HepG2 (cell line): Measurements from ENCODE around the gene TLL2. TPM values are rescaled to one million over a fixed set of nuclear protein-coding genes. Genes with fewer than 3 reads are reported as not detected.

Source experiments
- ATAC-seq: fragments of 200-7000 bp; cut with Tn5 transposase; 3 replicates; pipeline ENCODE4 v1.9.1; 2020; ENCODE audit warnings: mild to moderate bottlenecking, moderate library complexity
- BruUV-seq: library from RNA; stranded (reverse); fragments of 400-500 nt; replicated peaks from 2 replicates; lab custom pipeline; 2021; lab: Mats Ljungman, UMichigan
- CTCF ChIA-PET: fragments of 300-600 bp; formaldehyde crosslinking; extraction: SDS; loops from one replicate; lab custom pipeline; 2021; ENCODE audit warnings: low total read pairs, inconsistent platforms, low intra/inter-chr PET ratio; lab: Yijun Ruan, JAX
- POLR2A ChIA-PET: fragments of 350-600 bp; sonication (Branson Sonifier 250); formaldehyde crosslinking; loops from one replicate; lab custom pipeline; 2020; ENCODE audit warnings: antibody characterized with exemption, inconsistent platforms; lab: Yijun Ruan, JAX
- DNase-seq: peaks from one replicate; pipeline ENCODE4 v3.0.0-alpha.2; 2015; ENCODE audit warnings: low spot score
- FAIRE-seq: peaks from 3 replicates; lab custom pipeline; 2011; peaks lifted over from hg19 to GRCh38; lab: Jason Lieb, UNC
- H2AFZ ChIP-seq: one replicate; pipeline ENCODE4 v1.6.1; 2011; ENCODE audit warnings: low read length, inconsistent platforms
- H3K27ac ChIP-seq: fragments of 300-600 bp; 3 replicates; pipeline ENCODE4 v1.8.0; 2011; ENCODE audit warnings: mixed run types, mild to moderate bottlenecking, mixed read lengths, low read length, inconsistent platforms; ENCODE audit not compliant: insufficient read depth; ENCODE audit errors: extremely low read length
- H3K27me3 ChIP-seq, 2 experiments: fragments of 200-600 bp in 1 of 2; 2 replicates in 1 of 2; 3 replicates in 1 of 2; pipeline versions ENCODE4 v1.6.0 to v1.8.0; 2011; ENCODE audit warnings: low read length in 2 of 2, mild to moderate bottlenecking in 2 of 2, moderate library complexity in 2 of 2, inconsistent platforms in 1 of 2; ENCODE audit not compliant: insufficient read depth in 2 of 2, control insufficient read depth in 1 of 2
- H3K36me3 ChIP-seq, 2 experiments: fragments of 200-600 bp in 1 of 2; replicated peaks in 1 of 2; 2 replicates in 1 of 2; 3 replicates in 1 of 2; pipeline versions ENCODE4 v1.5.1 to v1.8.0; 2011; ENCODE audit warnings: low read length in 2 of 2, inconsistent platforms in 1 of 2; ENCODE audit not compliant: insufficient read depth in 2 of 2, control insufficient read depth in 1 of 2
- H3K4me1 ChIP-seq: 2 replicates; pipeline ENCODE4 v1.5.1; 2012; ENCODE audit warnings: low read length, inconsistent platforms; ENCODE audit not compliant: insufficient read depth
- H3K4me2 ChIP-seq: 2 replicates; pipeline ENCODE4 v1.6.0; 2011; ENCODE audit warnings: low read depth, low read length, inconsistent platforms
- H3K4me3 ChIP-seq, 3 experiments: fragments of 200-600 bp in 1 of 3; sonication (generic), shearing (Covaris generic) in 1 of 3; replicated peaks in 1 of 3; 2 replicates each; pipeline ENCODE4 v1.5.1; 2011 to 2016; ENCODE audit warnings: low read length in 3 of 3, inconsistent platforms in 2 of 3, low read depth in 2 of 3, mild to moderate bottlenecking in 2 of 3, control low read depth in 1 of 3, mixed read lengths in 1 of 3; ENCODE audit not compliant: insufficient read depth in 1 of 3
- H3K79me2 ChIP-seq: one replicate; pipeline ENCODE4 v1.6.1; 2011; ENCODE audit warnings: low read length, inconsistent platforms; ENCODE audit not compliant: insufficient read depth
- H3K9ac ChIP-seq: 2 replicates; pipeline ENCODE4 v1.6.0; 2011; ENCODE audit warnings: mild to moderate bottlenecking, low read depth, low read length, inconsistent platforms; ENCODE audit not compliant: insufficient read depth
- H3K9me3 ChIP-seq: 2 replicates; pipeline ENCODE4 v1.5.1; 2012; ENCODE audit warnings: mild to moderate bottlenecking, low read length
- H4K20me1 ChIP-seq: 2 replicates; pipeline ENCODE4 v1.6.0; 2011; ENCODE audit warnings: inconsistent platforms, mild to moderate bottlenecking, low read length, moderate library complexity; ENCODE audit not compliant: insufficient read depth
- AKAP8 ChIP-seq: sonication (generic); formaldehyde crosslinking; IDR thresholded peaks from 2 replicates; pipeline ENCODE4 v1.5.1; 2020; ENCODE audit warnings: mild to moderate bottlenecking, missing genetic modification reagents
- CCDC6 ChIP-seq: sonication (generic); formaldehyde crosslinking; IDR thresholded peaks from 2 replicates; pipeline ENCODE4 v1.8.1; 2022; ENCODE audit warnings: mild to moderate bottlenecking, missing genetic modification reagents, moderate library complexity
- EED ChIP-seq: sonication (generic); formaldehyde crosslinking; IDR thresholded peaks from 2 replicates; pipeline ENCODE4 v1.5.0; 2020; ENCODE audit warnings: mild to moderate bottlenecking, missing genetic modification reagents
- FOXP1 ChIP-seq, 2 experiments: fragments of 450-650 bp in 1 of 2; IDR thresholded peaks; 2 replicates each; pipeline ENCODE4 v1.6.1; 2017 to 2018; ENCODE audit warnings: antibody characterized with exemption in 1 of 2
- GPN1 ChIP-seq: sonication (generic); formaldehyde crosslinking; IDR thresholded peaks from 2 replicates; pipeline ENCODE4 v1.5.1; 2020; ENCODE audit warnings: missing genetic modification reagents, borderline replicate concordance
- KAT2B ChIP-seq: fragments of 150-350 bp; IDR thresholded peaks from 2 replicates; pipeline ENCODE4 v1.6.1; 2014; ENCODE audit warnings: low read depth, low read length, borderline replicate concordance
- SSRP1 ChIP-seq: IDR thresholded peaks from 2 replicates; pipeline ENCODE4 v1.6.1; 2016; ENCODE audit warnings: control low read depth
- ZNF274 ChIP-seq: sonication (generic); formaldehyde crosslinking; IDR thresholded peaks from 2 replicates; pipeline ENCODE4 v1.5.1; 2020; ENCODE audit warnings: mild to moderate bottlenecking, missing genetic modification reagents
- ZNF451 ChIP-seq: sonication (generic); formaldehyde crosslinking; IDR thresholded peaks from 2 replicates; pipeline ENCODE4 v1.5.0; 2020; ENCODE audit warnings: mild to moderate bottlenecking, missing genetic modification reagents
- ZNF615 ChIP-seq: sonication (generic); formaldehyde crosslinking; IDR thresholded peaks from 2 replicates; pipeline ENCODE4 v1.5.0; 2020; ENCODE audit warnings: mild to moderate bottlenecking, missing genetic modification reagents, borderline replicate concordance
- ZNF660 ChIP-seq: sonication (generic); formaldehyde crosslinking; IDR thresholded peaks from 2 replicates; pipeline ENCODE4 v1.5.1; 2020; ENCODE audit warnings: mild to moderate bottlenecking, low read depth, missing genetic modification reagents, borderline replicate concordance
- ZNF777 ChIP-seq: sonication (generic); formaldehyde crosslinking; IDR thresholded peaks from 2 replicates; pipeline ENCODE4 v1.4.0; 2020; ENCODE audit warnings: missing genetic modification reagents
- ZNF782 ChIP-seq: sonication (generic); formaldehyde crosslinking; IDR thresholded peaks from 2 replicates; pipeline ENCODE4 v1.4.0; 2020; ENCODE audit warnings: missing genetic modification reagents, mild to moderate bottlenecking, borderline replicate concordance
- ZZZ3 ChIP-seq: sonication (generic); formaldehyde crosslinking; IDR thresholded peaks from 2 replicates; pipeline ENCODE4 v1.4.0; 2020; ENCODE audit warnings: missing genetic modification reagents, mild to moderate bottlenecking, borderline replicate concordance
- WGBS: methylation state at CpG from one replicate; pipeline ENCODE4 v1.1.6; 2017; ENCODE audit warnings: low lambda C conversion rate; 5-methylcytosine and 5-hydroxymethylcytosine counted together
- in situ Hi-C: cut with HindIII; loops from 2 replicates; pipeline ENCODE4 v1.10.0; 2017; ENCODE audit warnings: low pct_unique_long_range_greater_than_20kb; ENCODE audit not compliant: extremely low pct_ligation_motif_present
- intact Hi-C: fragments of 100-400 bp; cut with micrococcal nuclease; formaldehyde crosslinking; loops from one replicate; pipeline ENCODE4 v1.10.0; 2022; ENCODE audit not compliant: unreplicated experiment
- polyA plus RNA-seq, 8 experiments: library from polyadenylated mRNA; depleted of rRNA in 3 of 8; stranded (reverse) in 7 of 8; unstranded in 1 of 8; fragments of >200 nt; fragmentation: Illumina TruSeq in 4 of 8; extraction: Trizol in 4 of 8; gene quantifications; 2 replicates each; pipeline versions ENCODE4 v1.2.1 to v1.2.3, GENCODE V29; 2011 to 2016; ENCODE audit warnings: low read depth in 4 of 8, missing spikeins in 1 of 8, mixed read lengths in 1 of 8; ENCODE audit not compliant: insufficient read depth in 1 of 8
- total RNA-seq, 5 experiments: library from RNA; depleted of rRNA; stranded (reverse); fragments of >200 nt; fragmentation: Illumina TruSeq; extraction: Trizol; gene quantifications; 2 replicates each; pipeline ENCODE4 v1.2.3, GENCODE V29; 2016; ENCODE audit warnings: low read depth in 1 of 5
- TF ChIP-seq, protein P1 (sequence below): sonication (generic); formaldehyde crosslinking; IDR thresholded peaks from 2 replicates; pipeline ENCODE4 v1.8.1; 2023; ENCODE audit warnings: mild to moderate bottlenecking, inconsistent platforms, moderate library complexity, missing genetic modification reagents, borderline replicate concordance
- TF ChIP-seq, protein P2 (sequence below): sonication (generic); formaldehyde crosslinking; IDR thresholded peaks from 2 replicates; pipeline ENCODE4 v1.5.0; 2020; ENCODE audit warnings: mild to moderate bottlenecking, missing genetic modification reagents
- TF ChIP-seq, protein P3 (sequence below): sonication (generic); formaldehyde crosslinking; IDR thresholded peaks from 2 replicates; pipeline ENCODE4 v1.5.1; 2020; ENCODE audit warnings: mild to moderate bottlenecking, missing genetic modification reagents, borderline replicate concordance
- TF ChIP-seq, protein P4 (sequence below), 2 experiments: sonication (generic) in 1 of 2; formaldehyde crosslinking in 1 of 2; IDR thresholded peaks; 2 replicates each; pipeline versions ENCODE4 v1.5.1 to v1.6.1; 2011 to 2020; ENCODE audit warnings: borderline replicate concordance in 1 of 2, low read depth in 1 of 2, low read length in 1 of 2, mild to moderate bottlenecking in 1 of 2, missing genetic modification reagents in 1 of 2, moderate library complexity in 1 of 2

Gene TLL2
- total and polyA plus RNA-seq, 2 of the 13 experiments (the other 11 are each of a cell fraction or from before 2014, with no cell fraction given) = 0.09 TPM; not detected in 1

DNA sequence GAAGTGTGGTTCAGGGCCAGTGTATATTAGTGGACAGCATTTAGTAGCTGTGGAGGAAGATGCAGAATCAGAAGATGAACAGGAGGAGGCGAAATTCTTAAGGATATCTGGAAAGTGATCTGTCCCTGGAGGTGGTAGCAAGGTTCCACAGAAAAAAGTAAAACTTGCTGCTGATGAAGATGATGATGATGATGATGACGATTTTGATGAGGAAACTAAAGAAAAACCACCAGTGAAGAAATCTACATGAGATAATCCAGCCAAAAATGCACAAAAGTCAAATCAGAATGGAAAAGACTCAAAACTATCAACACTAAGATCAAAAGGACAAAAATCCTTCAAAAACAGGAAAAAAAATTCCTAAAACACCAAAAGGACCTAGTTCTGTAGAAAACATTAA is 46.8 kb upstream of the TLL2 start:
- Histone ChIP-seq H3K36me3 (peaks cover 10 to 62% of the 10 kb centered on the region in 2 experiments), H3K4me3 (no peak overlapping the region), H3K79me2 (peaks cover 5% of the 10 kb centered on the region), H4K20me1 (no peaks in the 10 kb centered on the region; the same call in 1 of the 2 replicates), H3K9me3 (no peaks in the 10 kb centered on the region), H3K9ac (no peak overlapping the region), H3K27me3 (no peaks in the 10 kb centered on the region), H2AFZ (no peak overlapping the region), H3K27ac (no peak overlapping the region), H3K4me1 (no peaks in the 10 kb centered on the region), H3K4me2 (no peak overlapping the region)
- intact Hi-C loops (no loop called here), in situ Hi-C loops (no loop called here)
- no TSS peak for BruUV-seq
- TF ChIP-seq ZNF615 (CRISPR knock-in tag) = no peak
- TF ChIP-seq KAT2B = no peak
- TF ChIP-seq SSRP1 = no peak
- TF ChIP-seq EED = no peak
- TF ChIP-seq ZZZ3 = no peak
- no peak for TF ChIP-seq ZNF660 (CRISPR knock-in tag)
- TF ChIP-seq ZNF451 (CRISPR knock-in tag) = no peak
- TF ChIP-seq ZNF274 = no peak
- TF ChIP-seq AKAP8 (CRISPR knock-in tag) = no peak
- TF ChIP-seq FOXP1 (IDR thresholded peaks at IDR 0.05) = no peak
- TF ChIP-seq FOXP1 (CRISPR knock-in tag; IDR thresholded peaks at IDR 0.05) = no peak
- no peak for TF ChIP-seq GPN1 (CRISPR knock-in tag)
- TF ChIP-seq, protein P1, sequence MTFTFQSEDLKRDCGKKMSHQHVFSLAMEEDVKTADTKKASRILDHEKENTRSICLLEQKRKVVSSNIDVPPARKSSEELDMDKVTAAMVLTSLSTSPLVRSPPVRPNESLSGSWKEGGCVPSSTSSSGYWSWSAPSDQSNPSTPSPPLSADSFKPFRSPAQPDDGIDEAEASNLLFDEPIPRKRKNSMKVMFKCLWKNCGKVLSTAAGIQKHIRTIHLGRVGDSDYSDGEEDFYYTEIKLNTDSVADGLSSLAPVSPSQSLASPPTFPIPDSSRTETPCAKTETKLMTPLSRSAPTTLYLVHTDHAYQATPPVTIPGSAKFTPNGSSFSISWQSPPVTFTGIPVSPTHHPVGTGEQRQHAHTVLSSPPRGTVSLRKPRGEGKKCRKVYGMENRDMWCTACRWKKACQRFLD (CRISPR knock-in tag) = no peak
- TF ChIP-seq, protein P2, sequence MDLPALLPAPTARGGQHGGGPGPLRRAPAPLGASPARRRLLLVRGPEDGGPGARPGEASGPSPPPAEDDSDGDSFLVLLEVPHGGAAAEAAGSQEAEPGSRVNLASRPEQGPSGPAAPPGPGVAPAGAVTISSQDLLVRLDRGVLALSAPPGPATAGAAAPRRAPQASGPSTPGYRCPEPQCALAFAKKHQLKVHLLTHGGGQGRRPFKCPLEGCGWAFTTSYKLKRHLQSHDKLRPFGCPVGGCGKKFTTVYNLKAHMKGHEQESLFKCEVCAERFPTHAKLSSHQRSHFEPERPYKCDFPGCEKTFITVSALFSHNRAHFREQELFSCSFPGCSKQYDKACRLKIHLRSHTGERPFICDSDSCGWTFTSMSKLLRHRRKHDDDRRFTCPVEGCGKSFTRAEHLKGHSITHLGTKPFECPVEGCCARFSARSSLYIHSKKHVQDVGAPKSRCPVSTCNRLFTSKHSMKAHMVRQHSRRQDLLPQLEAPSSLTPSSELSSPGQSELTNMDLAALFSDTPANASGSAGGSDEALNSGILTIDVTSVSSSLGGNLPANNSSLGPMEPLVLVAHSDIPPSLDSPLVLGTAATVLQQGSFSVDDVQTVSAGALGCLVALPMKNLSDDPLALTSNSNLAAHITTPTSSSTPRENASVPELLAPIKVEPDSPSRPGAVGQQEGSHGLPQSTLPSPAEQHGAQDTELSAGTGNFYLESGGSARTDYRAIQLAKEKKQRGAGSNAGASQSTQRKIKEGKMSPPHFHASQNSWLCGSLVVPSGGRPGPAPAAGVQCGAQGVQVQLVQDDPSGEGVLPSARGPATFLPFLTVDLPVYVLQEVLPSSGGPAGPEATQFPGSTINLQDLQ (CRISPR knock-in tag) = no peak
- TF ChIP-seq, protein P3, sequence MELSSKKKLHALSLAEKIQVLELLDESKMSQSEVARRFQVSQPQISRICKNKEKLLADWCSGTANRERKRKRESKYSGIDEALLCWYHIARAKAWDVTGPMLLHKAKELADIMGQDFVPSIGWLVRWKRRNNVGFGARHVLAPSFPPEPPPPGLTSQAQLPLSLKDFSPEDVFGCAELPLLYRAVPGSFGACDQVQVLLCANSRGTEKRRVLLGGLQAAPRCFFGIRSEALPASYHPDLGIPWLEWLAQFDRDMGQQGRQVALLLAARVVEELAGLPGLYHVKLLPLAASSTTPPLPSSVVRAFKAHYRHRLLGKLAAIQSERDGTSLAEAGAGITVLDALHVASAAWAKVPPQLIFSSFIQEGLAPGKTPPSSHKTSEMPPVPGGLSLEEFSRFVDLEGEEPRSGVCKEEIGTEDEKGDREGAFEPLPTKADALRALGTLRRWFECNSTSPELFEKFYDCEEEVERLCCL (CRISPR knock-in tag) = no peak
- no peak for TF ChIP-seq ZNF777 (CRISPR knock-in tag)
- TF ChIP-seq, protein P4, sequence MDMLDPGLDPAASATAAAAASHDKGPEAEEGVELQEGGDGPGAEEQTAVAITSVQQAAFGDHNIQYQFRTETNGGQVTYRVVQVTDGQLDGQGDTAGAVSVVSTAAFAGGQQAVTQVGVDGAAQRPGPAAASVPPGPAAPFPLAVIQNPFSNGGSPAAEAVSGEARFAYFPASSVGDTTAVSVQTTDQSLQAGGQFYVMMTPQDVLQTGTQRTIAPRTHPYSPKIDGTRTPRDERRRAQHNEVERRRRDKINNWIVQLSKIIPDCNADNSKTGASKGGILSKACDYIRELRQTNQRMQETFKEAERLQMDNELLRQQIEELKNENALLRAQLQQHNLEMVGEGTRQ (IDR thresholded peaks at IDR 0.05; ENCODE audit: low read depth, low read length) = no peak
- TF ChIP-seq, protein P4 (CRISPR knock-in tag; IDR thresholded peaks at IDR 0.05; ENCODE audit: borderline replicate concordance) = no peak
- TF ChIP-seq CCDC6 (CRISPR knock-in tag) = no peak
- no peak for TF ChIP-seq ZNF782 (CRISPR knock-in tag)
- DNase-seq (no peak), ATAC-seq (no peak), FAIRE-seq (no peak)
- 97% methylated on average over 2 of the region's 2 CpGs for WGBS
- ChIA-PET CTCF (no interaction called here), POLR2A (no interaction called here)
